GM23248 (cell line): ENCODE results near the gene LHX1. TPM values are rescaled to one million over a fixed set of nuclear protein-coding genes. Genes with fewer than 3 reads are reported as not detected.

Experiments
- DNase-seq: peaks from one replicate; pipeline ENCODE4 v3.0.0-alpha.2; 2015
- H2AFZ ChIP-seq: fragments of 200-600 bp; sonication (generic); 2 replicates; pipeline ENCODE4 v1.6.1; 2016; ENCODE audit warnings: antibody characterized with exemption
- H3F3A ChIP-seq: fragments of 200-600 bp; sonication (generic); 2 replicates; pipeline ENCODE4 v1.6.1; 2016; ENCODE audit warnings: mild to moderate bottlenecking, antibody characterized with exemption, mixed run types; ENCODE audit not compliant: insufficient read depth
- H3K27ac ChIP-seq: fragments of 200-600 bp; sonication (generic); 2 replicates; pipeline ENCODE4 v1.5.1; 2016; ENCODE audit warnings: mild to moderate bottlenecking
- H3K27me3 ChIP-seq: fragments of 200-600 bp; sonication (generic); replicated peaks from 2 replicates; pipeline ENCODE4 v1.6.1; 2016; ENCODE audit warnings: mild to moderate bottlenecking; ENCODE audit not compliant: insufficient read depth
- H3K36me3 ChIP-seq: fragments of 200-600 bp; sonication (generic); 2 replicates; pipeline ENCODE4 v1.6.1; 2016; ENCODE audit warnings: low read depth, mild to moderate bottlenecking
- H3K4me1 ChIP-seq: fragments of 200-600 bp; sonication (generic); 2 replicates; pipeline ENCODE4 v1.6.1; 2016; ENCODE audit warnings: mild to moderate bottlenecking; ENCODE audit not compliant: insufficient read depth
- H3K4me2 ChIP-seq: fragments of 200-600 bp; sonication (generic); one replicate; pipeline ENCODE4 v1.6.1; 2016; ENCODE audit warnings: mild to moderate bottlenecking; ENCODE audit not compliant: unreplicated experiment
- H3K4me3 ChIP-seq: fragments of 200-600 bp; sonication (generic); 2 replicates; pipeline ENCODE4 v1.5.1; 2016; ENCODE audit warnings: mild to moderate bottlenecking
- H3K79me2 ChIP-seq: fragments of 200-600 bp; sonication (generic); 2 replicates; pipeline ENCODE4 v1.6.1; 2016; ENCODE audit warnings: mild to moderate bottlenecking; ENCODE audit not compliant: insufficient read depth
- H3K9ac ChIP-seq: fragments of 200-600 bp; sonication (generic); 2 replicates; pipeline ENCODE4 v1.6.1; 2016; ENCODE audit warnings: mild to moderate bottlenecking
- H3K9me2 ChIP-seq: fragments of 200-600 bp; sonication (generic); 2 replicates; pipeline ENCODE4 v1.6.1; 2016; ENCODE audit warnings: mixed run types, mild to moderate bottlenecking, moderate library complexity; ENCODE audit not compliant: insufficient read depth
- H3K9me3 ChIP-seq: fragments of 200-600 bp; sonication (generic); one replicate; pipeline ENCODE4 v1.6.1; 2017; ENCODE audit warnings: low read depth
- H4K20me1 ChIP-seq: fragments of 200-600 bp; sonication (generic); 2 replicates; pipeline ENCODE4 v1.6.0; 2016; ENCODE audit not compliant: insufficient read depth
- EZH2 ChIP-seq: fragments of 200-600 bp; sonication (generic); IDR thresholded peaks from 2 replicates; pipeline ENCODE4 v1.6.1; 2018; ENCODE audit warnings: antibody characterized with exemption, mild to moderate bottlenecking; ENCODE audit not compliant: insufficient read depth, poor library complexity, severe bottlenecking
- EZH2phosphoT487 ChIP-seq: fragments of 200-600 bp; sonication (generic); IDR thresholded peaks from 2 replicates; pipeline ENCODE4 v1.6.1; 2018; ENCODE audit warnings: antibody characterized with exemption, moderate library complexity, mild to moderate bottlenecking, low read depth; ENCODE audit not compliant: insufficient read depth
- WGBS, 2 experiments: methylation state at CpG; one replicate each; pipeline ENCODE4 v1.1.6; 2015 to 2017; ENCODE audit warnings: low lambda C conversion rate in 2 of 2, low coverage in 1 of 2; ENCODE audit errors: missing lambda C conversion rate in 2 of 2; 5-methylcytosine and 5-hydroxymethylcytosine counted together
- in situ Hi-C: fragments of 300-500 bp; cut with MboI; formaldehyde crosslinking; loops from 2 replicates; pipeline ENCODE4 v1.15.0; 2020
- polyA plus RNA-seq: library from polyadenylated mRNA; unstranded; fragments of >200 nt; fragmentation: Nextera tagmentation; extraction: Ambion mirVana; gene quantifications from 2 replicates; pipeline ENCODE4 v1.2.1, GENCODE V29; 2016
- total RNA-seq: library from RNA; depleted of rRNA; stranded (reverse); fragments of >200 nt; shearing (Covaris generic); gene quantifications from 2 replicates; pipeline ENCODE4 v1.2.3, GENCODE V29; 2014

The LHX1 gene
- total and polyA plus RNA-seq, 2 experiments from 2014 or later = not detected

DNA sequence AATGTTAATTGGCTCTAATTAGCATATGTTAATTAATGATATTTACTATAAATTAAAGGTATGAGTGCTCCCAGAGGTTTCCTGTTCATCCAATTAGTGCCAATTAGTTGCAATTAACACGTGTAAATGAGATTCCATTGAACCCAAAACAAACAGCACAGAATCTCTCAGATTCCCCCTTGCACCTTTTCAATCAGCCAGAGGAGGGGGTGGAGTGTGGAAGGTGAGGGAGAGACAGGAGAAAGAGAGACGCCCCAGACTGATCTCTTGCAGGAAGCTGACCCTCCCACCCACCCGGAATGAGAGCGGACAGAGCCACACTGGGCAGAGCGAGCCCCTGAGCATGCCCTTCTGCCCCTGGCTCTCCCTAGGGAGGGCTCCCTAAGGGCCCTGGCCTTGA lies 24.1 kb upstream of the LHX1 start:
- Histone ChIP-seq H3F3A (peaks cover 4% of the 10 kb centered on the region; the same call in 1 of the 2 replicates), H3K9ac (no peak overlapping the region), H3K4me1 (no peaks in the 10 kb centered on the region), H3K27me3 (peaks cover 8% of the 10 kb centered on the region; the same call in 1 of the 2 replicates), H3K4me3 (no peak overlapping the region), H3K79me2 (no peaks in the 10 kb centered on the region), H2AFZ (no peak overlapping the region), H3K4me2 (no peak overlapping the region), H3K9me2 (no peaks in the 10 kb centered on the region), H3K9me3 (no peaks in the 10 kb centered on the region), H3K36me3 (no peaks in the 10 kb centered on the region), H3K27ac (no peak overlapping the region), H4K20me1 (no peaks in the 10 kb centered on the region)
- TF ChIP-seq EZH2phosphoT487 = no peak
- no peak for TF ChIP-seq EZH2
- 30 to 31% methylated on average over 5 of the region's 5 CpGs for WGBS, 2 experiments
- DNase-seq = no peak
- in situ Hi-C loops = no loop called here

DNA sequence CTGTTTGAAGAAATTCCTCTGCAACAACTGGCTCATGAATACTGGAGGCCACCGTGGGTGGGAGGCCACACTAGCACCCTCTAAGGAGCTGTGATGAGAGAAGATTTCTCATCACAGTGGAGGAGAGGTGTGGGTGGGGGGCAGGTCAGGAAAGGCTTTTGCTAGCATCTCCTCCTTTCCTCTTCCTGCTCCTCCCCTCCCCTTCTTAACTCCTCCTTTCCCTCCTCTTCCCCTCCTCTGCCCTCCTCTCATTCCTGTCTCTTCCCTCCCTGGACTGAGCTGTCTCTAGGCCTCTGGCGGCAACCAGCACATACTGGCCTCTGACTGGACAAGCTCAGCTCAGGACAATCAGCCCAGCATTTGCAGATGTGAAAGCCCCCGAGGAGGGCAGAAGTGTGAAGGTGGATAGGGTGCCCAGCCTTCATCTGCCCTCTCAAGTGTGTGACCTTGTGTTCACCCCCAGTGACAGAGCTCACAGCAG lies 19.0 kb upstream of the LHX1 start:
- no peaks in the 10 kb centered on the region for H3K9me2 ChIP-seq
- no peaks in the 10 kb centered on the region for H3K9me3 ChIP-seq
- peak overlapping the region; percentile 68 for H2AFZ ChIP-seq
- 14 to 19% methylated on average over 3 of the region's 3 CpGs for WGBS, 2 experiments
- no peak overlapping the region for H3K9ac ChIP-seq
- H3F3A ChIP-seq = peaks cover 4% of the 10 kb centered on the region; the same call in 1 of the 2 replicates
- H3K4me3 ChIP-seq = no peak overlapping the region
- H3K27ac ChIP-seq = no peak overlapping the region
- no peaks in the 10 kb centered on the region for H3K36me3 ChIP-seq
- peaks cover 10% of the 10 kb centered on the region; the same call in 1 of the 2 replicates for H3K4me1 ChIP-seq
- no peak for TF ChIP-seq EZH2phosphoT487
- TF ChIP-seq EZH2 = no peak
- peak; percentile 45 for DNase-seq
- H3K4me2 ChIP-seq = no peak overlapping the region
- no peaks in the 10 kb centered on the region for H3K79me2 ChIP-seq
- in situ Hi-C loops = no loop called here
- H4K20me1 ChIP-seq = no peaks in the 10 kb centered on the region
- no peaks in the 10 kb centered on the region for H3K27me3 ChIP-seq

DNA sequence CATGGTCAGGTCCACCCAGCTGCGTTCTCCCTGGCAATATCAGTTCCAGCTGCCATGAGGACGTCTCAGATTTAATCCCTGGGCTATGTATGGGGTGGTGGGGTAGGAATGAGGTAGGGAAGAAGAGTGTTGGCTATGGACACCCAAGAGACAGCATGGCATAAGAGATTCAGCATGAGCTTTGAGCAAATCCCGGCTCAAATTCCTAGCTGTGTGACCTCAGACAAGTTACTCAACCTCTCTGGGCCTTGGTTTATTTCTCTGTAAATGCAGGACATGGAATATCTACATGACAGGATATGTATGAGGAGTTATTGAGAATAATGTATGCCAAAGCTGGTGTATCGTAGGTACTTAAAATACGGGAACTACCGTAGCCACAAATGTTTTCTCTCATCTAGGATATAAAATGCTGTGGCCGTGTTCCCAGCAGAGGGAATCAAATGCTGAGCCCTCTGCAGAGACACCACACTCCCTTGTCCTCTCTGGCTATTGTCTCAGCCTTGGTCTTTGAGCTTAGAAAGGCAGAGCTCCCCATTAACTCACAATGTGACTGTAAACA lies 17.8 kb upstream of the LHX1 start:
- H3K4me3 ChIP-seq = no peak overlapping the region
- peaks cover 4% of the 10 kb centered on the region; the same call in 1 of the 2 replicates for H3F3A ChIP-seq
- no peaks in the 10 kb centered on the region for H3K79me2 ChIP-seq
- TF ChIP-seq EZH2 = no peak
- TF ChIP-seq EZH2phosphoT487 = no peak
- H3K4me1 ChIP-seq = peaks cover 10% of the 10 kb centered on the region; the same call in 1 of the 2 replicates
- no peak overlapping the region for H3K27ac ChIP-seq
- in situ Hi-C loops = no loop called here
- DNase-seq = no peak
- no peaks in the 10 kb centered on the region for H3K36me3 ChIP-seq
- no peaks in the 10 kb centered on the region for H3K9me2 ChIP-seq
- H3K9ac ChIP-seq = no peak overlapping the region
- H3K9me3 ChIP-seq = no peaks in the 10 kb centered on the region
- no peak overlapping the region for H2AFZ ChIP-seq
- H3K4me2 ChIP-seq = no peak overlapping the region
- H3K27me3 ChIP-seq = no peaks in the 10 kb centered on the region
- no peaks in the 10 kb centered on the region for H4K20me1 ChIP-seq
- 69 to 73% methylated on average over 7 of the region's 7 CpGs for WGBS, 2 experiments

DNA sequence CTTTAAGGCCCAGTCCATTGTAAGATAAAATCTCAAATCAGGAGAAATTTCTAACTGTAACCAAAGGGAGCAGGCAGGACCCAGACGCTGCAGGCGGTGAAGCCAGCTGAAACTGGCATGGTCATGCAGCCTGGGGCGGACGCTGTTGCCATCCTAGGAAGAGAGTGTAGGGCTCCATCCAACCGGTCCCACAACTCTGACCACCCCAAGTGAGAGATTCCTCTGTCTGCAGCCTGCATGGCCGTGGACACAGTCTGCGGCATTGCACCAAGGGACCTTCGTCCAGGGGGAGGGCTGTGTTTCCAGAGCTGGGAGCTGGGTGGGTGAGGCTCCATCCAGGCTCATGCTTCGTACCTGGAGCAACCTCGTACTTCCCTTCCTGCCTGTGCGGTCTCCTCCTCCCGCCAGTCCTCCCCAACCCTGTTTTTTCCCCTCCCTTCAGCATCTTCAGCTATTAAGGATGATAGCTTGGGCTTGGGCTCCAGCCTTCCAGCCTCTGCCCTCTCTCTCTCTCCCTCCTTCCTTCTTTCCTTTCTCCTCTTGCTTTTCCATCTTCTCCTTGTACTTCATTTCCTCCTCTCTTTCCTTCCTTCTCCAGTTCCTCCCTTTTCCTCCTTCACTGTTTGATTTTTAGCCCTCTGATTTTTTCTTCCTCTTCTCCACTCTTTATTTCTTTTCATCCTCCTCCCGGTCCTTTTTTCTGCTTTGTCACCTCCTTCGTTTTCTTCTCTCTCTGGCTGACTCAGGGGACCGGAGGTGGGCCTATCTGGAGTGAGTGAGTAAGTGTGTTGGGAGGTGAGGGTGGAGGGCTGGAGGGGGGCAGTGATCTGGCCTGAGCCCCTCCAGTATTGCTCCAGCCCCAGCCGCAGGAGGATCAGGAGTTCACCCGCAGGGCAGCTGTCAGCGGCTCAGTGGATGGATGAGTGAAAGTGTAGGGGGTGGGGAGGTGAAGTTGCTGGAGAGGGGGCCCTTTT lies 17.0 kb upstream of the LHX1 start:
- H3K4me2 ChIP-seq = no peak overlapping the region
- H3K79me2 ChIP-seq = no peaks in the 10 kb centered on the region
- peaks cover 10% of the 10 kb centered on the region; the same call in 1 of the 2 replicates for H3K4me1 ChIP-seq
- H3K27ac ChIP-seq = no peak overlapping the region
- 44 to 47% methylated on average over 18 of the region's 18 CpGs for WGBS, 2 experiments
- H3F3A ChIP-seq = peaks cover 4% of the 10 kb centered on the region; the same call in 1 of the 2 replicates
- no peaks in the 10 kb centered on the region for H3K27me3 ChIP-seq
- H3K9me2 ChIP-seq = no peaks in the 10 kb centered on the region
- no peaks in the 10 kb centered on the region for H3K36me3 ChIP-seq
- no peak overlapping the region for H3K9ac ChIP-seq
- H3K4me3 ChIP-seq = no peak overlapping the region
- in situ Hi-C loops = no loop called here
- TF ChIP-seq EZH2 (no peak), EZH2phosphoT487 (no peak)
- no peaks in the 10 kb centered on the region for H3K9me3 ChIP-seq
- no peaks in the 10 kb centered on the region for H4K20me1 ChIP-seq
- no peak overlapping the region for H2AFZ ChIP-seq
- no peak for DNase-seq
